HG02571 (cell line): Measurements from ENCODE around the gene LY6G6D.

Experiments
- ATAC-seq: cut with Tn5 transposase; IDR thresholded peaks from one replicate; pipeline ENCODE4 v1.9.1; 2021; ENCODE audit warnings: mild to moderate bottlenecking, moderate library complexity; ENCODE audit not compliant: unreplicated experiment

Gene LY6G6D

DNA sequence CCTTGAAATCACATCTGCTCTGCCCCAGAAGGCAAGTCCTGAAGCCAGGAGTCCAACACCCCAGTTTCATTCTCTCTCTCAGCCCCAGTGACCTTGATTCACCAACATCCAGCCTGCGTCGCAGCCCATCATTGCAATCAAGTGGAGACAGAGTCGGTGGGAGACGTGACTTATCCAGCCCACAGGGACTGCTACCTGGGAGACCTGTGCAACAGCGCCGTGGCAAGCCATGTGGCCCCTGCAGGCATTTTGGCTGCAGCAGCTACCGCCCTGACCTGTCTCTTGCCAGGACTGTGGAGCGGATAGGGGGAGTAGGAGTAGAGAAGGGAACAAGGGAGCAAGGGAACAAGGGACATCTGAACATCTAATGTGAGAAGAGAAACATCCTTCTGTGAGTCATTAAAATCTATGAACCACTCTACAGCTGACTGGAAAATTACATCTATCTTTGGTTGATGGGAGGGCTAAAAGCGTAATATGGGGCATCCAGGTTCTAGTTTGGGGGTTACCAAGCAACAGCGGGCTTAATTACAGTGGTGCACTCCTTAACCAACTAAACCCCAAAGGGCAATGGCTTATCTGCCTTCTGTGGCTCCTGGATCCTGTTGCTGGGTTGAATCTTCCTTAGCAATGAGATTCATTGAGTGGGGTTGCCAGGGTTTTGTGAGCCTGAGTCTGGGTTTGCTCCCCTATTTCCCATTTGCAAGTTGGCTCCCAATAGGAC is 2.5 kb downstream of the LY6G6D start:
- ATAC-seq = no peak

GRCh38 chr6:31718265-31718664 is 3.1 kb downstream of the LY6G6D start:
- ATAC-seq = no peak

- ATAC-seq = no peak
Observed at GRCh38 chr6:31719001-31719400, 3.9 kb downstream of the LY6G6D start.

- ATAC-seq = no peak
Observed at GRCh38 chr6:31720196-31720770, 5.1 kb downstream of the LY6G6D start.

DNA sequence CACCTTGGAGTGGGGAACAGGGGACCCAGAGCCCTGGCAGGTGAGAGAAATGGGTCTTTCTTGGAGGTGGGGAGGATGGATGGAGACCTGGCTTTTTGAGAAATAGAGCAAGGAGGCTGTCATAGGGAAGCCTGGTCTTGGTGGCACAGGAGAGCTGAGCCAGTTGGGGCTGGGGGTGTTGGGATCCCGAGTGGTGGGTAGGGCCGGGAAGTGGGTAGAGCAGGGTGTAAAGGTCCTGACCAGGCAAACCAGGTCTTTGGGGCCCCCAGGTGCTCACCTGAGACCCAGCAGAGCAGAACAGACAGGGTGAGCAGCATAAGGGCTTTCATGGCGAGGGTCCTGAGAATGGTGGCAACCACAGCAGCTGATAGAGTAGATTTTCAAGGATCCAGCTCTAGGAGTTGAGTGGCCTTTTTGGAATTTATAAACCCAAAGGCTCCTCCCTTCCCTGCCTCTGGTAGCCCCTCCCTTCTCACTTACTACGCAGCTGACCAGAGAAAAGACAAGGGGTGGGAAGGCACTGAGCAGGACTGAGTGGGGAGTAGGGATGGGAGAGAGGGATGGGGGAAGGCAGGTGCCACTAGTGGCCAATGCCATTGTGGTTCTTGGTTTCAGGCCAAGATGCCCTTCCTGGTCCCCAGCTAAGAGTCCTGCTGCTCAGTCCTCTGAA is 6.3 kb downstream of the LY6G6D start, which contains the start of gene LY6G6C:
LY6G6C (minus strand) TSS at position 396 of the 670 bp plus-strand sequence; CDS start at position 329, 67 bp downstream.
- no peak for ATAC-seq

- no peak for ATAC-seq
Observed at GRCh38 chr6:31722173-31722572, 7.0 kb downstream of the LY6G6D start.

GRCh38 chr6:31723245-31723979 is 8.3 kb downstream of the LY6G6D start, which contains the start of gene MPIG6B:
Gene MPIG6B, plus strand, starts transcription at chr6:31723373. Its CDS starts 11 bp downstream, at chr6:31723384.
- ATAC-seq = no peak

- ATAC-seq = no peak
Observed at GRCh38 chr6:31723980-31724691, 9.0 kb downstream of the LY6G6D start.

GRCh38 chr6:31725502-31726350 is 10.6 kb downstream of the LY6G6D start:
- ATAC-seq = no peak

DNA sequence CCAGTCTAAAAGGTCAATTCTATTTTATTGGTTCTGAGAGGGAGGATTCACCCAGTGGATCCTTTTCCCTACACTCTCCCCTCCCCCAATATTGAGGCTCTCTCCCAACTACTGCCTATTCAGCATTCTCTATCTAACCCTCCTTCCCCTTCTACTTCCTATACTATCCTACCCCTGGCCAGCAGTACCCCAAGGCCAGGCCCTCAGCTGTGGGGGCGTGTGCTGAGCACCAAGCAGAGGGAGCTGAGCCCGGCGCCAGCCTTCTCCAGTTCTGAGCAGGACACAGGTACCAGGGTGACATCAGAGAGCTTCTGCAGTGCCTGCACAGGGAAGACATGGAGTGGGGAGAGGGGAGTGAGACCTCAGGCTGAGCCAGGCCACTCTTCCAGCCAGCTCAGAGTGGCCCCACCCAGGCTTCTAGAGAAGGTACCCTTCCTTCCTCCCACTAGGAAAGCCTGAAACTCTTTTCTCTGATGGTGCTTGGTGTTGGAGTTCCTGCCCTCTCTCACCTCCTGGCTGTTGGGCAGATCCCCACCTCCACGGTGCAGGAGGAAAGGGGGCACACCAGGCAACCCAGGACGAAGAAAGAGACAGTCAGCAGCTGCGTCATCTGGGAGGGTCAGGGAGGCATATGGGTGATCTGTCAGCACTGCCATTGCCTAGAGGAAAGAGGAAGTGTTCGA is 12.0 kb downstream of the LY6G6D start:
- no peak for ATAC-seq

DNA sequence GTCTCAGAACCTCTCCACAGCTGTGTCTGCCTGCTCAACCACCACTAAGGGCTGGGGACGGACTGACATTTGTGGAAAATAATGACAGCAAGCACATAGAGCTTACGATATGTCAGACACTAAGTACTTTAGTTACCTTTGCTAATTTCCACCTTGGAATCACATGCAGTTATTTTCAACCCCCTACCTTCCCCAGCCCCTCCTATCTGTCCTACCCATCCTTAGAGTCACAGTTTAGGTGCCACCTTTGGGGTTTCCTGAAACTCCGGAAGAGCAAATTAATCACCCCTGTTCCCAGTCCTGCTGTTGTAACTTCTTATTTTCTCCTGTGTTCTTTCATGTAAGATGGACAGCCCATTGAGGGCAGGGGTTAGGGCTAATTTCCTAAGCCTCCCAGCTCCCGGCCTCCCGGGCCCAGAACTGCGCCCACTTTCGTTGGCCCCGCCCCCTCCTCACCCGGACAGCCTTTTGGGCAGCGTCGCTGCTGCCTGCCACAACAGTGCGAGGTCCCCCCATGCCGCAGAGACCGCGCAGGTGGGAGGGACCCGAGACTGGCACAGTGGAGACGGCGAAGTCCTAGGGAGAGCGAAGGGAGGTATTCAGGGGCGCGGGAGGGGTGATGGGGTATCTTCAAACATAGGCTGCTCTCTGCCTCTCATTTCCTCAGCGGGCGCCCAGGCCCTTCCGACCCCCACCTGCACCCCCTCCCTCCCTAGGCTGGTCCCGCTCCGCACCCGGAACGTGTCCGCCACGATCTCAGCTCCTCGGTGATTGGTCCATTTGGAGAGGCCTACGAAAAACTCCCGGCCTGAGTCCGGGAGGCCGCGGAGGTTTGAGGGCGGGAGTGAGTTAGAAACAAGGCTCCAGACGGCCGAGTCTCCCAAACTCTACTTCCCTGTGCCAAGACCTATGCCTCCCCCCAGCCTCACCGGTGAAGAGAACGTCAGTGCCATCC is 12.8 kb downstream of the LY6G6D start:
- ATAC-seq = no peak

DNA sequence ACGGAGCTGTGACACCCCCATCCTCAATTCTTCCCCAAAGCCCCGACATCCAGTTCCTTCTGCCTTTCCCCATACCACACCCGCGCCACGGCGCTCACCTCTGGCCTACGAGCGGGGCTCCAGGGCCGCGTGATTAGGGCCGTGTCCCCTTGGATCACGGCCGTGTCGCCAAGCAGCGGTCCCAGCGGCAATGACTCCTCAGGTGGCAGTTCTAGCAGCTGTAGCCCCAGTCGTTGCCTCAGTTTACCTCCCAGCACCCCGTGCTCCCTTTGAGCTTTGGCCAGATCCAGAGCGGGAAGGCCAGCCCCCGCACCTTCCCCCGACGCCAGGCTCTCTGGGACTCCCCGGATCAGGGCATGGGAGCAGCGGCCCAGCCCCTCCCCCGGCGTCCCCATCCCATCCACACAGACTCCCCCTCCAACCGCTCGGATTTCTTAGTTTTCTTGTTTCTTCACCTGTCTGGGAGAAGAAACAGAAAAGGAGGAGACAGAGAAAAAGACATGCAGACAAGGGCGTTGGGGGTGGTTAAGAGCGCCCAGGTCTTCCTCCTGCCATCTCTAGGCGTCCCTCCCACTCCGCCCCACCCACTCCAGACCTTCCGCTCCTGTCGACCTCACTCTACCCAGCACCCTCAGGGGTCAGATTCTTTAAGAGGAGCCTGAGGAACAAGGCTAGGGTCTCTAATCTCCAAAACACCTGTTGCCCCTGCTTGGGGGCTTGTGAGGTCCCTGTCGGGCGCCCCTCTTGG is 13.8 kb downstream of the LY6G6D start, which contains the start of gene DDAH2:
DDAH2 (minus strand) TSS at position 533 of the 748 bp plus-strand sequence; CDS start at position 395, 138 bp downstream.
- ATAC-seq = no peak

DNA sequence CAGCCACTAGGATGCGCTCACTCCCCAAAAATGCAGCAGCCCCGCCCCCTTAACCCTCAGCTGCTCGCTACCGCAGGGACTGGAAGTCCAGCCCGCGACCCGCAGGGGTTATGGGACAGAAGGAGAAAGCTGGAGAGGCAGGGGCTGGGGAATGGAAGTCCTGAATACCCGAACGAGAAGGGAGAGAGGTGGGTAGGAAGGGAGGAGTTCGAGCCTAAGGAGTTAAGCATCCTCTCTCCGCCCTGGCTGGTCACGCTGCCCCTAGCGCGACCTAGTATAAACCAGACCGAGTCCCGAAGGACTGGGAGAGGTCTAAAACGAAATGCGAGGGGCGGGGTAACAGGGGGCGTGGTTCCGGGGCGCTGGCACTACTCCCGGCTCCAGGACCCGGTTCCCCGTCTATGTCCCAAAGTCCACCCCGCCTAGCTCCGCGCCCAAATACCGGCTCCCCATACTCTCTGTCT is 14.4 kb downstream of the LY6G6D start:
- peak; percentile 37 for ATAC-seq

DNA sequence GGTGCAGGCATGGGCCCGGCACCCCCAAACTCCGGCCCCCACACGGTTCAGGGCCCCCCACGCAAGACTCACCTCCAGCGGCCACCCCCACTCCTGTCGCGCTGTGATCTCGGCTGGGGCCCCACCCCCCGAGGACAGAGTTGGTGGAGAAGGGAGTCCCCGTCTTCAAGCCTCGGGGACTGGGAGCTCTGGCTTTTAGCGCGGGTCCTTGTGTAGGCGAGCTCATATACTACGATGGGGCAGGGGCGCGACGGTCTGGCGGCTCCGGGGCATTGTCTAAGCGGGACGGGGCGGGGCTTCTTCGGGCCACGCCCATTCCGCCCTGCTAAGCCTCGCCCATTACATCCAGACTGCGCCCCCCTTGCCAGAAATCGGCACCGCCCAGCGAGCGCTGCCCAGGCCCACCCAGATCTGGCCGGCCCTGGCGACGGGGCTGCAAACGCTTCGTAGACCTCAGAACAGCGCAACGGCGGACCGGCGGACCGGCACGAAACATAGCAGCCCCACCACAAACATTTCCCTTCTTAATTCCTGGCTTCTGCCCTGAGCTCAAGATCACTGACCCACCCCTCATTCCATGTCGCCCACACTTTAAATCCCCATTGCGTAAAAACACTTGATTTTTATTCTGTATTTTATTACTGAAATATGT is 15.0 kb downstream of the LY6G6D start:
- ATAC-seq = peak; percentile 44

DNA sequence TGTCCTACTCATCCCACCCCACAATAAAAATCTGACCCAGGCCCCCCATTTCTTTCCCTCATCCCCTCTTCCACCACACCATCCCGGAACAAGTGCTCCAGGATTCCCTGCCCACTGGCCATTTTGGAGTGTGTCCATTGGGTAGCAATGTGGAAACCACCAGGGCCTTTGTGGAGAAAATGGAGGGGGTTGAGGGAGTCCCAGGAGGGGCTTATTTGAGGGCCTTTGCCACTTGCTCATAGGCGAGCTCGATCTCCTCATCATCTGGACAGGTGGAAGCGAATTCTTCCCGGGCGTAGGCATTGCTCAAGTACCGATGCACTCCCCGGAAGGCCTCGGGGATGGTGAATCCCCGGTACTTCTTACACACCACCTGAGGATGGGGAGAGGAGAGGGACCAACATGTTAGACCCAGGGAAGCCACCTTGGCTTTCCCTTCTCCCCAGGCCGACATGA is 15.5 kb downstream of the LY6G6D start:
- ATAC-seq = no peak

- ATAC-seq = no peak
Observed at GRCh38 chr6:31732029-31732428, 16.9 kb downstream of the LY6G6D start.
